HCT116 (cell line): ENCODE measurements around the gene NCOR1.

ENCODE experiments used
- ELF1 ChIP-seq: IDR thresholded peaks from 2 replicates; pipeline ENCODE4 v1.6.1; 2012; ENCODE audit warnings: low read depth, borderline replicate concordance
- EZH2 ChIP-seq: fragments of 200-600 bp; sonication (generic); IDR thresholded peaks from 2 replicates; pipeline ENCODE4 v1.6.1; 2017; ENCODE audit warnings: antibody characterized with exemption, mixed run types
- EZH2phosphoT487 ChIP-seq: fragments of 200-600 bp; IDR thresholded peaks from 2 replicates; pipeline ENCODE4 v1.6.1; 2018; ENCODE audit warnings: antibody characterized with exemption, borderline replicate concordance
- POLR2A ChIP-seq: IDR thresholded peaks from 2 replicates; pipeline ENCODE4 v1.7.0; 2011; ENCODE audit warnings: borderline replicate concordance; ENCODE audit not compliant: insufficient read depth, insufficient read length; ENCODE audit errors: extremely low read depth
- POLR2AphosphoS5 ChIP-seq: IDR thresholded peaks from 2 replicates; pipeline ENCODE4 v1.6.1; 2011; ENCODE audit warnings: mild to moderate bottlenecking, low read depth, low read length, moderate library complexity
- RAD21 ChIP-seq: IDR thresholded peaks from 2 replicates; pipeline ENCODE4 v1.6.1; 2012; ENCODE audit warnings: low read depth, mild to moderate bottlenecking
- SP1 ChIP-seq: IDR thresholded peaks from 2 replicates; pipeline ENCODE4 v1.6.1; 2012; ENCODE audit warnings: low read depth
- ZFX ChIP-seq: fragments of 450-650 bp; IDR thresholded peaks from 2 replicates; pipeline ENCODE4 v1.6.1; 2017
- TF ChIP-seq, protein P1 (sequence below): IDR thresholded peaks from 2 replicates; pipeline ENCODE4 v1.6.1; 2012
- TF ChIP-seq, protein P2 (sequence below), 3 experiments: fragments of 200-600 bp in 1 of 3; sonication (generic) in 1 of 3; IDR thresholded peaks in 2 of 3; conservative IDR thresholded peaks in 1 of 3; 2 replicates each; pipeline ENCODE4 v1.5.1; 2012 to 2017; ENCODE audit warnings: low read depth in 2 of 3, low read length in 2 of 3, antibody characterized with exemption in 1 of 3, borderline replicate concordance in 1 of 3, control low read depth in 1 of 3, mild to moderate bottlenecking in 1 of 3, mixed read lengths in 1 of 3, mixed run types in 1 of 3, moderate library complexity in 1 of 3; ENCODE audit not compliant: insufficient read depth in 1 of 3
- TF ChIP-seq, protein P3 (sequence below): IDR thresholded peaks from 2 replicates; pipeline ENCODE4 v1.6.1; 2012; ENCODE audit warnings: low read depth

DNA sequence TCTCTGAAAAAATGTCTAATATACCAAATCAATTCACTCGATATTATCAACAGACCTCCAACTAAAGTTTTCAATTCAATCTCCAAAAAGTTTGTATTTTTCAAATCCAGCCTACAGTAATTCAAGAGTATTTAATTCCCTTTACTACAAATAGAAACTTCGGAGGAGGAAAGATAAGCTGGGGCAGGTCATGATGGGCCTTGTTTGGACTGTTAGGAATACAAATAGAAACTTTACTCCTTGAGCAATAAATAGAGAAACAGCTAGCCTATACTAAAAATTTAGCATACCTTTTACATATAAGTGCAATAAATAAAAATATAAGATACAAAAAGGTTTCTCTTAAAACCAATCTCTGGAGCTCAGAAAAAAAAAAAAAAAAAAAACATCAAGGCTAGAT, 98.2 kb downstream of the NCOR1 start:
- TF ChIP-seq POLR2A: no peak
- TF ChIP-seq, protein P1, sequence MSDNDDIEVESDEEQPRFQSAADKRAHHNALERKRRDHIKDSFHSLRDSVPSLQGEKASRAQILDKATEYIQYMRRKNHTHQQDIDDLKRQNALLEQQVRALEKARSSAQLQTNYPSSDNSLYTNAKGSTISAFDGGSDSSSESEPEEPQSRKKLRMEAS: no peak
- TF ChIP-seq, protein P2, sequence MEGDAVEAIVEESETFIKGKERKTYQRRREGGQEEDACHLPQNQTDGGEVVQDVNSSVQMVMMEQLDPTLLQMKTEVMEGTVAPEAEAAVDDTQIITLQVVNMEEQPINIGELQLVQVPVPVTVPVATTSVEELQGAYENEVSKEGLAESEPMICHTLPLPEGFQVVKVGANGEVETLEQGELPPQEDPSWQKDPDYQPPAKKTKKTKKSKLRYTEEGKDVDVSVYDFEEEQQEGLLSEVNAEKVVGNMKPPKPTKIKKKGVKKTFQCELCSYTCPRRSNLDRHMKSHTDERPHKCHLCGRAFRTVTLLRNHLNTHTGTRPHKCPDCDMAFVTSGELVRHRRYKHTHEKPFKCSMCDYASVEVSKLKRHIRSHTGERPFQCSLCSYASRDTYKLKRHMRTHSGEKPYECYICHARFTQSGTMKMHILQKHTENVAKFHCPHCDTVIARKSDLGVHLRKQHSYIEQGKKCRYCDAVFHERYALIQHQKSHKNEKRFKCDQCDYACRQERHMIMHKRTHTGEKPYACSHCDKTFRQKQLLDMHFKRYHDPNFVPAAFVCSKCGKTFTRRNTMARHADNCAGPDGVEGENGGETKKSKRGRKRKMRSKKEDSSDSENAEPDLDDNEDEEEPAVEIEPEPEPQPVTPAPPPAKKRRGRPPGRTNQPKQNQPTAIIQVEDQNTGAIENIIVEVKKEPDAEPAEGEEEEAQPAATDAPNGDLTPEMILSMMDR (IDR thresholded peaks at IDR 0.05 in 2 of 3, conservative IDR thresholded peaks at IDR 0.05 in 1 of 3; ENCODE audit: borderline replicate concordance in 1 of 3, insufficient read depth in 1 of 3, low read depth in 2 of 3, low read length in 2 of 3): no peak
- TF ChIP-seq EZH2phosphoT487: no peak
- no peak for TF ChIP-seq EZH2
- TF ChIP-seq POLR2AphosphoS5: no peak
- TF ChIP-seq SP1: no peak
- TF ChIP-seq, protein P3, sequence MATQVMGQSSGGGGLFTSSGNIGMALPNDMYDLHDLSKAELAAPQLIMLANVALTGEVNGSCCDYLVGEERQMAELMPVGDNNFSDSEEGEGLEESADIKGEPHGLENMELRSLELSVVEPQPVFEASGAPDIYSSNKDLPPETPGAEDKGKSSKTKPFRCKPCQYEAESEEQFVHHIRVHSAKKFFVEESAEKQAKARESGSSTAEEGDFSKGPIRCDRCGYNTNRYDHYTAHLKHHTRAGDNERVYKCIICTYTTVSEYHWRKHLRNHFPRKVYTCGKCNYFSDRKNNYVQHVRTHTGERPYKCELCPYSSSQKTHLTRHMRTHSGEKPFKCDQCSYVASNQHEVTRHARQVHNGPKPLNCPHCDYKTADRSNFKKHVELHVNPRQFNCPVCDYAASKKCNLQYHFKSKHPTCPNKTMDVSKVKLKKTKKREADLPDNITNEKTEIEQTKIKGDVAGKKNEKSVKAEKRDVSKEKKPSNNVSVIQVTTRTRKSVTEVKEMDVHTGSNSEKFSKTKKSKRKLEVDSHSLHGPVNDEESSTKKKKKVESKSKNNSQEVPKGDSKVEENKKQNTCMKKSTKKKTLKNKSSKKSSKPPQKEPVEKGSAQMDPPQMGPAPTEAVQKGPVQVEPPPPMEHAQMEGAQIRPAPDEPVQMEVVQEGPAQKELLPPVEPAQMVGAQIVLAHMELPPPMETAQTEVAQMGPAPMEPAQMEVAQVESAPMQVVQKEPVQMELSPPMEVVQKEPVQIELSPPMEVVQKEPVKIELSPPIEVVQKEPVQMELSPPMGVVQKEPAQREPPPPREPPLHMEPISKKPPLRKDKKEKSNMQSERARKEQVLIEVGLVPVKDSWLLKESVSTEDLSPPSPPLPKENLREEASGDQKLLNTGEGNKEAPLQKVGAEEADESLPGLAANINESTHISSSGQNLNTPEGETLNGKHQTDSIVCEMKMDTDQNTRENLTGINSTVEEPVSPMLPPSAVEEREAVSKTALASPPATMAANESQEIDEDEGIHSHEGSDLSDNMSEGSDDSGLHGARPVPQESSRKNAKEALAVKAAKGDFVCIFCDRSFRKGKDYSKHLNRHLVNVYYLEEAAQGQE: no peak
- no peak for TF ChIP-seq ZFX
- TF ChIP-seq RAD21: no peak
- TF ChIP-seq ELF1: no peak
